ENCODE results near the gene KBTBD13. TPM values are rescaled to one million over a fixed set of nuclear protein-coding genes. Genes with fewer than 3 reads are reported as not detected.

KBTBD13 gene
- total RNA-seq, 3 donors from 2014 or later: 0.09 TPM; not detected in 2

DNA sequence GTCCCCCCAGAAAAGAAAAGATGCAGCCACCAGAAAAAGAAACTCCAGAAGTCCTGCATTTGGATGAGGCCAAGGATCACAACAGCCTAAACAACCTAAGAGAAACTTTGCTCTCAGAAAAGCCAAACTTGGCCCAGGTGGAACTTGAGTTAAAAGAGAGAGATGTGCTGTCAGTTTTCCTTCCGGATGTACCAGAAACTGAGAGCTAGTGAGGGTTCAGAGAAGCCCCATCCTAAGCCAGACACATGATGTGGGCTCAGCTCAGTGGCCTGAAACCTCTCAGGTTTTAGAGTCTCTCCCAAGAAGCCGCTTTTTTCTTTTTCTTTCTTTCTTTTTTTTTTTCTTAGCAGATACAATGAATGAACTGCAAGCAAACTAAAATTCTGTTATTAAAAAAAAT lies 23.6 kb upstream of the KBTBD13 start:
- Histone ChIP-seq H3K4me1 (ENCODE audit: low read depth) (peaks cover 28% of the 10 kb centered on the region), H3K9me3 (no peaks in the 10 kb centered on the region), H3K4me3 (no peak overlapping the region), H3K36me3 (ENCODE audit: low read depth) (no peaks in the 10 kb centered on the region)
- intact Hi-C loops (cut with DNase I, micrococcal nuclease): no loop called here
- ATAC-seq: no peak
- DNase-seq: no peak
- TF ChIP-seq, protein P1, sequence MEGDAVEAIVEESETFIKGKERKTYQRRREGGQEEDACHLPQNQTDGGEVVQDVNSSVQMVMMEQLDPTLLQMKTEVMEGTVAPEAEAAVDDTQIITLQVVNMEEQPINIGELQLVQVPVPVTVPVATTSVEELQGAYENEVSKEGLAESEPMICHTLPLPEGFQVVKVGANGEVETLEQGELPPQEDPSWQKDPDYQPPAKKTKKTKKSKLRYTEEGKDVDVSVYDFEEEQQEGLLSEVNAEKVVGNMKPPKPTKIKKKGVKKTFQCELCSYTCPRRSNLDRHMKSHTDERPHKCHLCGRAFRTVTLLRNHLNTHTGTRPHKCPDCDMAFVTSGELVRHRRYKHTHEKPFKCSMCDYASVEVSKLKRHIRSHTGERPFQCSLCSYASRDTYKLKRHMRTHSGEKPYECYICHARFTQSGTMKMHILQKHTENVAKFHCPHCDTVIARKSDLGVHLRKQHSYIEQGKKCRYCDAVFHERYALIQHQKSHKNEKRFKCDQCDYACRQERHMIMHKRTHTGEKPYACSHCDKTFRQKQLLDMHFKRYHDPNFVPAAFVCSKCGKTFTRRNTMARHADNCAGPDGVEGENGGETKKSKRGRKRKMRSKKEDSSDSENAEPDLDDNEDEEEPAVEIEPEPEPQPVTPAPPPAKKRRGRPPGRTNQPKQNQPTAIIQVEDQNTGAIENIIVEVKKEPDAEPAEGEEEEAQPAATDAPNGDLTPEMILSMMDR (IDR thresholded peaks at IDR 0.05): no peak

DNA sequence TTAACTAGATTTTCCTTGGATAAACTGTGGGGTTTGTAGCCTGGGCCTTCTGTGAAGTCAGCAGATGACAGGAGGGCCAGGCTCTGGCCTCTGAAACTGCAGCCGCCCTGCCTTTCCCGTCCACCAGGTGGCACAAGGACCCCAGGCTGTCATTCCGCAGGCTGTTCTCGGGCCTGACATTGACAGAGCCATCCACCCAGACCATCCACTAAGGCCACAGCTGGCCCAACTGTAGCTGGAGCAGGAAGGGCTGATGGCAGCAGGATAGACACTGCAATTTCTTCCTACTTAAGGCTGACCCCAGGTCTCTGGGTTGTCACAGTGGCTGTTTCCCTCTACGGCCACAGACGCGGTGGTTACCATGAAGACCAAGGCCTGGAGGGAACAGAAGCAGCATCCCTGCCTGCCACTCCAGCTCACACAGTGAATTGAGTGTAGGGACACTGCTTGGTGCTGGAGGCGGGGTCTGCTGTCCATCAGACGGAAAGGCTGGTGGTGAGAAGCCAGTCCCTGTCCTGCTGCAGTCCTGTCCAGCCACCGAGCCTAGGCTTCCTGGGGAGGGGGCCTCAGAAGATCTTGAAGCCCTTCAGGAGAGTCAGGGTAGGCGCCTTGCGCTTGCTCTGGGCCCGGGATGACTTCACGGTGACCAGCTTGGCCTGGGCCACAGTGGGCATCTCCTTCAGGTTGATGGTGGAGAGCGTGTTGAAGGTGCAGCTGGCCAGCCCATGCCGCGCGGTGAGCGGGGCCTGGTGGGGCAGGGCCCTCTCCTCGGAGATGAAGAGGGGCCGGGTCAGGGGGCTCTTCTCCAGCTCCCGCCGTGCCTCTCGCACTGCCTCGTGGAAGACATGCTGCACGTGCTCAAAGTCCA lies 22.0 kb upstream of the KBTBD13 start:
- H3K36me3 ChIP-seq (ENCODE audit: low read depth): no peaks in the 10 kb centered on the region
- intact Hi-C loops (cut with DNase I, micrococcal nuclease): no loop called here
- TF ChIP-seq, protein P1 (IDR thresholded peaks at IDR 0.05): peak; percentile 89
- H3K4me3 ChIP-seq: no peak overlapping the region
- DNase-seq (peak in 2 of 3 donors; percentile 85), ATAC-seq (peak; percentile 83)
- peaks cover 24% of the 10 kb centered on the region for H3K4me1 ChIP-seq (ENCODE audit: low read depth)
- H3K9me3 ChIP-seq: no peaks in the 10 kb centered on the region

DNA sequence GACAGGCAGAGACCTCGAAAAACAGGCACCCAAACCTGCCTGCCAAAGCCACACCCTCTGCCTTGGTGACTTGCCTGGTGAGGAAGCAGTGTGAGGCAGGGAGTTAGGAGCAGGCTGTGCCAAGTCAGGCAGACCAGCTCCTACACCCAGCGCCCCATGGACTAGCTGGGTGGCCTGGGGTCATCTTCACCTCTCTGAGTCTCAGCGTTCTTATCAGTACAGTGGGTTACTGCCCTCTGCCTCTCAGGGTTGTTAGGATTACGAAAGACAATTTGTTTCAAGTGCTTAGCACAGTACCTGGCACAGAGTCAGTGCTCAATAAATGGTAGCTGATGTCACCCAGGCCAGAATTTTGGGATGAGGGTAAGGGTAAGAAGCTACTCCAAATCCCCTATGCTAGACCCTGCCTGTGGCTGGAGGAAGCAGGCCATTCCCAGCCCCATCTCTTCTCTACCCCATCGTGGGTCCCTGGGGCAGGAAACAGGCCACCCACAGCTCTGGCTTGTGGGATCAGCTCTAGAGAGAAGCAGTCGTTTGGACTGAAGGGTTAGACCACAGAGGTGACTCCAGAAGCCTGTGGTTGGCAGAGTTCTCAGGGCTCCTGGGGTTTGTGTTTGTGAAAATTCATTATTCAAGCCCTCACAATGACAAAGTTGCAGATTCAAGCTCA lies 21.2 kb upstream of the KBTBD13 start:
- no peaks in the 10 kb centered on the region for H3K9me3 ChIP-seq
- ATAC-seq: peak; percentile 79
- DNase-seq: peak in 2 of 3 donors; percentile 58 to 71
- peaks cover 18% of the 10 kb centered on the region for H3K4me1 ChIP-seq (ENCODE audit: low read depth)
- TF ChIP-seq, protein P1 (IDR thresholded peaks at IDR 0.05): no peak
- no peaks in the 10 kb centered on the region for H3K36me3 ChIP-seq (ENCODE audit: low read depth)
- intact Hi-C loops (cut with DNase I, micrococcal nuclease): no loop called here
- H3K4me3 ChIP-seq: no peak overlapping the region

- intact Hi-C loops (cut with DNase I, micrococcal nuclease): no loop called here
- Histone ChIP-seq H3K4me1 (ENCODE audit: low read depth) (peaks cover 18% of the 10 kb centered on the region), H3K9me3 (no peaks in the 10 kb centered on the region), H3K36me3 (ENCODE audit: low read depth) (no peaks in the 10 kb centered on the region), H3K4me3 (no peak overlapping the region)
- no peak for DNase-seq
- no peak for ATAC-seq
- TF ChIP-seq, protein P1 (IDR thresholded peaks at IDR 0.05): no peak
Observed at GRCh38 chr15:65056106-65056505, 20.4 kb upstream of the KBTBD13 start.

DNA sequence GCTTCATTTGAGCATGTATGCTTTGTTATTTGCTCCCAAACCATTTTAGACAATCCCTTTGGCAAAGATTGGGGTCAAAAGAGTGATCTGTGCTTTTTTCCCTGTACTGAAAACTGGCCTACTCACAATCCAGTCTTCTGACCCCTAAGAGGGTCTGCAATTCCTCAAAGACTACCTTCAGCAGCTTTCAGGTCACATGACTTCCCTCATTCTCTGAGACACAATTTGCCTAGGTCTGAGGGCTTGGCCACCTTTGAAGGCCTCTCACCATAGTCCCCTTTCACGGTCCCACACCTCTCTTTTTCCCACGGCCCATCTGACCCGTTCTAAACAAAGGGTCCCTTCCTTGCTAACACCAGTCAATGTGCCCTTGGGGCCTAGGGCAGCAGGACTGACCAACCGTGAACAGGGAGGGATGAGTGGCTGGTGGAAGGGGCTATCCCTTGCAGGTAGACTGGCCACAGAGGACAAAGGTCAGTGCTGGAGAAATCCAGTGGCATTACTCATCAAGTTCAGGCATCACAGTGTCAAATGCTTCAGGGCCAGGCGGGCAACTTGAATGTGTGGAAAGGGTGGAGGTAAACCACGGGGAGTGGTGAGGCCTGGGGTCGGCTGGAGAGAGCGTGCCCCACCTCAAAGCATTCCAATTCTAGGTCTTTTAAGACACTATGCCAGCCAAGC lies 19.5 kb upstream of the KBTBD13 start:
- DNase-seq: peak in 1 of 3 donors; percentile 35

More for the DNA sequence above, 19.5 kb upstream of the KBTBD13 start:
- no peaks in the 10 kb centered on the region for H3K9me3 ChIP-seq
- intact Hi-C loops (cut with DNase I, micrococcal nuclease): no loop called here
- peaks cover 18% of the 10 kb centered on the region for H3K4me1 ChIP-seq (ENCODE audit: low read depth)
- ATAC-seq: peak; percentile 74
- TF ChIP-seq, protein P1 (IDR thresholded peaks at IDR 0.05): no peak
- no peak overlapping the region for H3K4me3 ChIP-seq
- H3K36me3 ChIP-seq (ENCODE audit: low read depth): no peaks in the 10 kb centered on the region
